ENCODE measurements around the gene EDC4. TPM values are rescaled to one million over a fixed set of nuclear protein-coding genes. Genes with fewer than 3 reads are reported as not detected.

EDC4 gene
- total and polyA plus RNA-seq, 9 of the 15 experiments (the other 6 are each of a cell fraction or from before 2014, with no cell fraction given) = 1.1 to 131 (median 74.0) TPM

- peak; percentile 70 for TF ChIP-seq MYC (IDR thresholded peaks at IDR 0.05; ENCODE audit: low read depth, low read length)
- TF ChIP-seq MYC (CRISPR knock-in tag; IDR thresholded peaks at IDR 0.05; ENCODE audit: borderline replicate concordance, low read depth) = no peak
- peak in 1 of 2 experiments; percentile 55 for TF ChIP-seq AFF1 (IDR thresholded peaks at IDR 0.05; ENCODE audit: low read depth in 1 of 2, partially characterized antibody in 2 of 2)
- TF ChIP-seq CREB3L1 (IDR thresholded peaks at IDR 0.05; ENCODE audit: borderline replicate concordance, low read depth) = no peak
- TF ChIP-seq NFRKB (IDR thresholded peaks at IDR 0.05; ENCODE audit: low read depth) = 0 out of 2 replicates have a peak, but pooled peaks have one; percentile 75
- 0 out of 2 replicates have a peak, but pooled peaks have one; percentile 26 for TF ChIP-seq ZNF134 (CRISPR knock-in tag; conservative IDR thresholded peaks at IDR 0.05)
- peak; percentile 41; the same call in 1 of the 2 replicates for TF ChIP-seq SMAD4 (CRISPR knock-in tag; conservative IDR thresholded peaks at IDR 0.05)
- TF ChIP-seq UBTF (IDR thresholded peaks at IDR 0.05; ENCODE audit: borderline replicate concordance in 1 of 2, low read depth in 2 of 2, low read length in 2 of 2) = peak in 1 of 2 experiments; percentile 75; a peak in 2 of 4 replicates
- 0 out of 4 replicates have a peak, but pooled peaks of 1 of the 2 experiments have one; percentile 38 for TF ChIP-seq ARNT (IDR thresholded peaks at IDR 0.05)
- no peak for TF ChIP-seq RBM15 (IDR thresholded peaks at IDR 0.05; ENCODE audit: insufficient read depth, low read length)
- TF ChIP-seq KLF10 (CRISPR knock-in tag; IDR thresholded peaks at IDR 0.05) = no peak
- 0 out of 2 replicates have a peak, but pooled peaks have one; percentile 23 for TF ChIP-seq STAT6 (CRISPR knock-in tag; IDR thresholded peaks at IDR 0.05)
Measured at GRCh38 chr16:67841198-67841815, 31.5 kb upstream of the EDC4 start (continued).
